Fibroblast of skin of scalp (primary cell): Measurements from ENCODE around the gene HSFX2.
"Not testable (repeated sequence)": the region's sequence is repeated elsewhere in the genome, so short reads cannot be mapped to it uniquely, and the experiment has no call there.

Source experiments
- DNase-seq: peaks from one replicate; pipeline ENCODE4 v3.0.0-alpha.2; 2013

HSFX2 gene

GRCh38 chrX:149587359-149587758 lies 7.8 kb downstream of the HSFX2 start, which contains the start of gene MAGEA9B:
MAGEA9B (minus strand) TSS chrX:149587459; CDS start chrX:149583179, 4,280 bp downstream.
- DNase-seq, result not testable (repeated sequence)

DNA sequence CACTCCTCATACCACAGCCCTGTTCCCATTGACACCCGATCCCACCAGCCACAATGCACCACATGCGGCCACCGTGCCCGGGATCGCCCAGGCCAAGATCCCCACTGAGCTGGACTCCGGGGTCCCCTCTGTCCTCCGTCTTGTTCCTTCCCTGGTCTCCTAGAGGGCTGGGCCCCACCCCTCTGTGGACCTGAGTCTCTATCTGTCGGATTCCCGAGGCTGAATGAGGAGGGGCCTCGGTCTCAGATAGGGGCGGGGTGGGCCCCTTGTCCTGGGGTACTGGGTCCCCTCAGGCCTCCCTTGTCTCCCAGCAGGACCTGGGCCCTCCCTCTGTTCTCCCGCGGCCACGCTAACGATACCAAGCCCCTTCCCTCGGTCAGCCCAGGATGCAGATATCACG lies 9.5 kb downstream of the HSFX2 start:
- DNase-seq, result not testable (repeated sequence)

GRCh38 chrX:149573456-149573855 lies 21.7 kb downstream of the HSFX2 start:
- DNase-seq, result not testable (repeated sequence)

DNA sequence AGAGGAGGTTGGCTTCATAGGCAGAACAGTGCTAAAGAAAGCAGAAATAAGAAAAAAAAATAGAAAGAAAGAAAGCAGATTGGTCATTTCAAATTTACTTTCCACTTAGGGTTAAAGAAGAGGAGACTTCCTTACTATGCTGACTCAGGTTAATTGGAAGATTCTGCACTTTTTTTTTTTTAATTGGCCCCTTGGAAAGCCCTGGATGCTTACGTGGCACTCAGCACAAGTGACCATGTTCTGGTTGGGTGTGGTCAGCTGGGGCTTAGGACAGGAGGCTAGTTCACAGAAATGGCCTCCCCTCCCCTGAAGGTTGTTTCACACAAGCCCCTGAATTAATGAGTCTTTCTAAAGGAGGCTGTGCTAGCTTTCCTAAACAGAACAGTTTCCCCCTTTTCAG lies 22.4 kb downstream of the HSFX2 start:
- no peak for DNase-seq

DNA sequence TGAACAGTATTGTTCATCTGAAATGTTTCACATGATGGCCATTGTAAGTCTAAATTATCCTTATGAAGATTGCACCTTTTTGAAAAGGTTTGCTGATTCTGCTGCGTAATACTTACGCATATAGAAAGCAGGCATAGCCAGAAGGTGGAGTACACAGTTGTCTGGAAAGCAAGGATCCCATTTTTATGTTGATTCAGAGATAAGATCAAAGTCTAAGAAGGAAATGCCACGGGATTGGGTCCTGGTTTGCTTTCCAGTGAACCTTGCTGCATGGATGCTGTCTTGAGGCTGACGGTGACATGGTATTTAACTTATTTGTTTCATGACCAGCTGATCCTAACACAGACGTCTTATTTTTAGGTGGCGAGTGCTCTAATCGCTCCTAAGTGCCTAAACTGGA lies 23.3 kb downstream of the HSFX2 start:
- no peak for DNase-seq

DNA sequence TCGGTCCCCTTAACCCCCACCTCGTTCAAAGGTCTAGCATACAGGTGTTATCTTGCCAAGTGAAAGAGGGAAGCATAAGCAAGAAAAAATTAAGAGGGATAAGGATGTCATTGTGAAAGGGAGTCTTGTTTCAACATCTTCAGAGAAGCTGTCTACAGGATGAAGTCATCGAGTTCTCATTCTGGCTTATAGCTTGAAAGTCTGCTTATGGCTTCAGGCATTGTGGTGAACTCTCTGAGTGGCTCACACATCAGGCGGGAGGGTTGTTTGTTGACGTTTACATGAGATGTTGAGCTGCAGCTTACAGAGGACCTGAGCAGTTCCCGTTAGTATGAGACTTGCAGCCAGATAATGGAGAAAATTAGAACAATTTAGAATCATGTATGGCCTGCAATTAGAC lies 24.4 kb downstream of the HSFX2 start:
- DNase-seq, result peak; percentile 36

DNA sequence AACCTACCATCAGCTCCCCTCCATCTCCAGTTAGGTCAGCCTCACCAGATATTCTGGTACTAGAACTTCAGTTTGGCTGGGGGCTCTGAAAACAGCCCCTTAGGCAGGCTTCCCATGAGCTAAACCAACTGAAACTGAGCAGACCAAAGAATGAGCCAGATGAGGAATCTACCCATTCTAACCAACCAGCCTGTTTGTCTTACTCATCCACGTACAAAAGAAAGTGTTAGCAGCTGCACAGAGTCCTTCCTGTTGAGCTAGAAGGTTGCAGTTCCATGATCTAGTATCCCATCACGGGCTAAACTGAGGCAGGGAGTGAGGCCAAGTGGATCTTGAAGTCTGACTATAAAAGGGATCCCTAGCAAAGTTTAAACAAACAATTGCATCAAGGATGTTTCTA lies 25.3 kb downstream of the HSFX2 start:
- DNase-seq, result no peak

DNA sequence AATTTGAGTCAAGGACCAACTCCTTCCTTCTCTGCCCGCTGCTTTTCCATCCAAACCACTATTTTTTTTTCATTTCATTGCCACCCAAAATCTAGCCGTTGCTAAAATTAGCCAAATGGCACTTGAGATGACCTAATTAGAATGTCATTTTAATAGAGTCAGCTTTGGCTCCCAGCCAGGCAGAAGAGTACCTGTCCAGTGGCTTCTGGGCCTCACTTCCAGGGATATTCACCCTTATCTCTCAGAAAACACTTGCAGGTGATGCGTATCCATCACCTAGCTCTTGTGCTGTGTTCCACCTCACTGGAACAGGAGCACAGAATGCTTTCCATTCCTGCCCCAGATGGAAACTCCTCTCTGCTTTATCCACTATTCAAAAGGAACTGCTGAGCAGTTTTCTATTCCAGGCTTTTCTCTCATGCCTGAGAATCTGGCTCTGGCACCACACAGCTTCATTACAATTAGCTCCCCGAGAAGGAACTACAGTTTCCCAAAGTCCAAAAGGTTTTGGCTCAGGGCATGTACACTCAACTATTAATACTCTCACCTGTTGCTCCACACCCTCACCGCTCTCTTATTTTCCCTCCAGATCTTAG lies 26.3 kb downstream of the HSFX2 start:
- no peak for DNase-seq

DNA sequence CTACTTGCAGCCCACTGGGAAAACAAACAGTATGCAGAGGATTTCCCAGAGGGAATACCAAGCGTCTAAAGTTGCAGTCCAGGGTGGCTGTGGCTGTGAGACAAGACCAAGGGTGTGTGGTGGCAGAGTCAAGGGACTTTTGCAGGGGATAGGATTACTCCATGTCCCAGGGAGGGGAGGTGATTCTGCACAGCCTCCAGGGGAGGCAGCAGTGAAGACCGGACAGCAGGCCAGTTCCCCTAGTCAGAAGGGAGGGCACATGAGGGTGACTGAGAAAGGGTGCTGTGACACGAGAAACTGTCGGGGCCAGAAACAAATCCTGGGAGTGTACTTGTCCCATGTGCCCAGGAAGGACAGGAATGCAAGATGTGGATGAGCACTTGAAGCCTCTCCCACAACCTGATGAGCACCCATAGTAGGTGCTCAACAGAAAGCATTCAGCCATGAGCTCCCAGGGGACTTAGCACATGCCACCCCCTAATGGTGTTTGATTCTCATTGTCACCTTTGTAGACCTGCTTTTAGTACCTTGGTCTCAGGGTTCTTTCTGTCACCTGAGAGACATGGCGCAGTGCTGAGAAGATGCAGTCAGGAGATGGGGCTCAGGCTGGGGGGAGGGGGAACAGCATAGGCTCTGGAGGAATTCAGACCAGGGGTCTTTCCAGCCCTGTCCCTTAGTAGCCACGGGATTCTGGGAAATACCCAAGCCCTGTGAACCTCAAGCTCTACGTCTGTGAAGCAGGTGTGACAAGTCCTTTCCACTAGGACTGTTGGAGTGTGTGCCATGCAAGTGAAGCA lies 27.3 kb downstream of the HSFX2 start:
- no peak for DNase-seq

GRCh38 chrX:149563359-149563758 lies 31.8 kb downstream of the HSFX2 start:
- no peak for DNase-seq

- DNase-seq, result not testable (repeated sequence)
These were observed 39.9 kb downstream of the HSFX2 start for GRCh38 chrX:149555251-149555650.

GRCh38 chrX:149551939-149552248 lies 43.2 kb downstream of the HSFX2 start:
- not testable (repeated sequence) for DNase-seq

GRCh38 chrX:149551245-149551938 lies 43.7 kb downstream of the HSFX2 start:
- DNase-seq, result not testable (repeated sequence)

DNA sequence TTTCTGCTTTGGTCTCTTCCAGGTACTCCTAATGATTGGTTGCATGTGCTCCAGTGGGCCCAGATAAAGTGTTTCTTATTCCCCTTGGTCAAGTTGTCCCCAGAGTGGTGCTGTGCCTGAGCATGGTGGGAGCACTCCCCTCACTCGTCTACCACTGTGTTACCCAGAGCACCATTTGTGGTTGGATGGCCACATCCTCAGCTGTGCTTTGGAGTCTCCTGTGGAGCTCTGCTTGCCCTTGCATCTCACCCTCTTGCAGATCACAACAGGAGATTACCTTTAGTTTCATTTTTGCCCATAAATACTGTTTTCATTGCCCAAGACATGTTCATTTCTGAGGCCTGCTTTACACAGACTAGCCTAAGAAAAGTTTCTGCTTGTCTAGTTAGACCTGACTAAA lies 44.7 kb downstream of the HSFX2 start:
- not testable (repeated sequence) for DNase-seq

GRCh38 chrX:149549701-149550100 lies 45.4 kb downstream of the HSFX2 start, which contains the start of gene HSFX3:
HSFX3 (minus strand) TSS chrX:149549924; CDS start chrX:149549852, 72 bp downstream.
- not testable (repeated sequence) for DNase-seq

DNA sequence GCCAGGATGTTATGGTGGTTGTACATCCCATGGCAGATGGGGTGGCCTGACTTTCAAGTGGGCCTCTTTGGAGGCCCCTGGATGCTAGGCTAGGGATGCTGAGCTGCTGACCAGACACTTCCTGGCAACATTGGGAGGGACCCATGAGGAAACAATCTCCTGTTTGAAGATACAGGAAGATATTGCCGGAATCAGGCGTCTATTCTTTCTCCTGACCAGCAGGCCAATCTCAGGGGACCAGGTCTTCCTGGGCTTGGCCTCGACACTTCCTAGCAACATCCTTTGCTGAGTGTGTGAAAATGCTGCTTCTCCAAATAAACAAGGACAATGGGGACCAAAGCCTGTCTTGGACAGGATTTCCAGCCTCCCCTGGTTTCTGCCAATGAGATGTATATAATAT lies 47.3 kb downstream of the HSFX2 start:
- DNase-seq, result not testable (repeated sequence)

GRCh38 chrX:149546962-149547361 lies 48.2 kb downstream of the HSFX2 start:
- not testable (repeated sequence) for DNase-seq

GRCh38 chrX:149545545-149546543 lies 49.3 kb downstream of the HSFX2 start:
- peak; percentile 26 for DNase-seq
